Measurements from ENCODE around the gene TCP11L2.

TCP11L2 gene

DNA sequence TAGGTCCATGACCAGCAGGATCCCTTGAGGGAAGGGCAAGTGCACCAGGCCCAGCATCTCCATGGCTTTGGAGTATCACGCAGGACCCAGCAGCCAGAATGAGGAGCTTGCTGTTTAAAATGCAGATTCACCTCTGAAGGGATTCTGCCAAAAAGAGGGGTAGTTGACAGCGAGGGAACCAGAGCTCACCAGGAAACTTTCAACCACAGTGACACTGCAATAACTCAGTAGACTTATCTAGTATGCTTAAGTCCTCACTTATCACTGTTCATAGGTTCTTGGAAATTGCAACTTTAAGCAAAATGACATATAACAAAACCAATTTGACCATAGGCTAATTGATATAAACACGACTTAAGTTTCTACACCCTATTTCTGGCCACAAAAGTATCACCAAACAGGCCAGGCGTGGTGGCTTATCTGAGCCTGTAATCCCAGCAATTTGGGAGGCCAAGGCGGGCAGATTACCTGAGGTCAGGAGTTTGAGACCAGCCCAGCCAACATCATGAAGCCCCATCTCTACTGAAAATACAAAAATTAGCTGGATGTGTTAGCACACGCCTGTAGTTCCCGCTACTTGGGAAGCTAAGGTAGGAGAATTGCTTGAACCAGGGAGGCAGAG is 33.3 kb upstream of the TCP11L2 start:
- no peak for TF ChIP-seq EZH2phosphoT487 (IDR thresholded peaks at IDR 0.05; ENCODE audit: borderline replicate concordance)
- TF ChIP-seq, protein P1, sequence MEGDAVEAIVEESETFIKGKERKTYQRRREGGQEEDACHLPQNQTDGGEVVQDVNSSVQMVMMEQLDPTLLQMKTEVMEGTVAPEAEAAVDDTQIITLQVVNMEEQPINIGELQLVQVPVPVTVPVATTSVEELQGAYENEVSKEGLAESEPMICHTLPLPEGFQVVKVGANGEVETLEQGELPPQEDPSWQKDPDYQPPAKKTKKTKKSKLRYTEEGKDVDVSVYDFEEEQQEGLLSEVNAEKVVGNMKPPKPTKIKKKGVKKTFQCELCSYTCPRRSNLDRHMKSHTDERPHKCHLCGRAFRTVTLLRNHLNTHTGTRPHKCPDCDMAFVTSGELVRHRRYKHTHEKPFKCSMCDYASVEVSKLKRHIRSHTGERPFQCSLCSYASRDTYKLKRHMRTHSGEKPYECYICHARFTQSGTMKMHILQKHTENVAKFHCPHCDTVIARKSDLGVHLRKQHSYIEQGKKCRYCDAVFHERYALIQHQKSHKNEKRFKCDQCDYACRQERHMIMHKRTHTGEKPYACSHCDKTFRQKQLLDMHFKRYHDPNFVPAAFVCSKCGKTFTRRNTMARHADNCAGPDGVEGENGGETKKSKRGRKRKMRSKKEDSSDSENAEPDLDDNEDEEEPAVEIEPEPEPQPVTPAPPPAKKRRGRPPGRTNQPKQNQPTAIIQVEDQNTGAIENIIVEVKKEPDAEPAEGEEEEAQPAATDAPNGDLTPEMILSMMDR (conservative IDR thresholded peaks at IDR 0.05; ENCODE audit: low read length), result no peak
- Histone ChIP-seq H3K9ac (ENCODE audit: low read depth, low read length, poor library complexity, severe bottlenecking) (no peak overlapping the region), H3K9me2 (replicated peaks; ENCODE audit: low read depth, low read length) (no peaks in the 10 kb centered on the region), H3K4me2 (ENCODE audit: low read depth, low read length, poor library complexity, severe bottlenecking) (no peak overlapping the region), H3K9me3 (ENCODE audit: insufficient read depth, low read depth, low read length) (no peaks in the 10 kb centered on the region), H3K36me3 (ENCODE audit: insufficient read depth, low read length) (no peaks in the 10 kb centered on the region), H3F3A (ENCODE audit: low read depth) (no peaks in the 10 kb centered on the region), H4K20me1 (ENCODE audit: insufficient read depth, low read length, poor library complexity, severe bottlenecking) (no peaks in the 10 kb centered on the region), H3K4me3 (ENCODE audit: low read length, poor library complexity, severe bottlenecking) (no peak overlapping the region), H3K79me2 (ENCODE audit: insufficient read depth, low read length) (no peaks in the 10 kb centered on the region), H2AFZ (ENCODE audit: low read length) (no peak overlapping the region), H3K4me1 (ENCODE audit: insufficient read depth, low read length, poor library complexity, severe bottlenecking) (peaks cover 20% of the 10 kb centered on the region), H3K27me3 (ENCODE audit: insufficient read depth, low read length, poor library complexity, severe bottlenecking) (no peaks in the 10 kb centered on the region)

DNA sequence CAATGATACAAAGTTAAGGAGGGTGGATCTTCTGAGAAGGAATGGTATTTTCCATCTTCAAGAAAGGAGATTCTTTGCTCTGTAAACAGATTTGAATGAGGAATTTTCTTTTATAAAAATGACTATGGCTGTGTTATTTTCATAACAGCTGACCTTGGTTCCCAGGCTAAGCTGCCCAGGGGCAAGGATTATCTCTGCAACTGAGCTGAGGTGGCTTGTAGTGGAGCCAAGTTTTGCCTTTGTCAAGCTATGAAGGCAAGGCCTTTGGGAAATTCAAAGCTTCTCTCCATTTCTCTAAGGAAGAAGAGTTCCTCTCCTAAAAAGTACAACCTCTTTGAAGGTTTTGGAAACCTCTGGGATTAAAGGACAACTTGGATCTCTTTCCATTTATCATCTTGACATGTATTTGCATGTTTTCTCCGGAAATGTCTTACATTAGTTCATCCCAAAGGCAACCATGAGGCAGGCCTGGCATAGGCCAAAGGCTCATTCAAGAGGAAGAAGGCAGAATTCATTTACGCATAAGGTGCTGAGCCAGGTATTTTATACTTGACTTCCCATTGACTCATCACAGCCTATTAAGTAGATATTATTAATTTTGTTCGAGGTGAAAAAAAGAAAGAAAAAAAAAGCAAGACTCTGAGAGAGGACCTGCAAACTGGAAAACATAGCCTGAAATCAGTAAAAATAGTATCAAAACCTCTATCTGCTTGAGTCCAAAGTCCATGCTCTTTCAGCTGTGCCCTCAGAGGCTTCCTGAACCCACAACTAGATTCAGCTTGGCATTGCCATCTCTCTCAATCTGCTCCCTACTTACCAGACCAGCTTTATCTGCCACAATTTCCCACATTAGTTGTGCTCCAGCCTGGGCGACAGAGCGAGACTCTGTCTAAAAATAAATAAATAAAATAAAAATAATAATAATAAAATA is 30.7 kb upstream of the TCP11L2 start:
- Histone ChIP-seq H3K9ac (ENCODE audit: low read depth, low read length, poor library complexity, severe bottlenecking) (no peak overlapping the region), H3F3A (ENCODE audit: low read depth) (no peaks in the 10 kb centered on the region), H3K4me2 (ENCODE audit: low read depth, low read length, poor library complexity, severe bottlenecking) (no peak overlapping the region), H3K27me3 (ENCODE audit: insufficient read depth, low read length, poor library complexity, severe bottlenecking) (no peaks in the 10 kb centered on the region), H3K79me2 (ENCODE audit: insufficient read depth, low read length) (no peaks in the 10 kb centered on the region), H3K4me1 (ENCODE audit: insufficient read depth, low read length, poor library complexity, severe bottlenecking) (peaks cover 19% of the 10 kb centered on the region), H3K9me2 (replicated peaks; ENCODE audit: low read depth, low read length) (no peaks in the 10 kb centered on the region), H3K4me3 (ENCODE audit: low read length, poor library complexity, severe bottlenecking) (no peak overlapping the region), H4K20me1 (ENCODE audit: insufficient read depth, low read length, poor library complexity, severe bottlenecking) (no peaks in the 10 kb centered on the region), H3K9me3 (ENCODE audit: insufficient read depth, low read depth, low read length) (no peaks in the 10 kb centered on the region), H3K36me3 (ENCODE audit: insufficient read depth, low read length) (no peaks in the 10 kb centered on the region), H2AFZ (ENCODE audit: low read length) (no peak overlapping the region)
- TF ChIP-seq, protein P1 (conservative IDR thresholded peaks at IDR 0.05; ENCODE audit: low read length), result no peak
- no peak for TF ChIP-seq EZH2phosphoT487 (IDR thresholded peaks at IDR 0.05; ENCODE audit: borderline replicate concordance)

- no peak overlapping the region for H3K4me2 ChIP-seq (ENCODE audit: low read depth, low read length, poor library complexity, severe bottlenecking)
- H3K4me1 ChIP-seq (ENCODE audit: insufficient read depth, low read length, poor library complexity, severe bottlenecking), result peaks cover 6% of the 10 kb centered on the region
- TF ChIP-seq, protein P1 (conservative IDR thresholded peaks at IDR 0.05; ENCODE audit: low read length), result no peak
- no peak for TF ChIP-seq EZH2phosphoT487 (IDR thresholded peaks at IDR 0.05; ENCODE audit: borderline replicate concordance)
- no peaks in the 10 kb centered on the region for H3K9me2 ChIP-seq (replicated peaks; ENCODE audit: low read depth, low read length)
- H3K79me2 ChIP-seq (ENCODE audit: insufficient read depth, low read length), result no peaks in the 10 kb centered on the region
- no peak overlapping the region for H3K4me3 ChIP-seq (ENCODE audit: low read length, poor library complexity, severe bottlenecking)
- no peaks in the 10 kb centered on the region for H3K27me3 ChIP-seq (ENCODE audit: insufficient read depth, low read length, poor library complexity, severe bottlenecking)
- H3F3A ChIP-seq (ENCODE audit: low read depth), result no peaks in the 10 kb centered on the region
- H2AFZ ChIP-seq (ENCODE audit: low read length), result no peak overlapping the region
- no peaks in the 10 kb centered on the region for H3K9me3 ChIP-seq (ENCODE audit: insufficient read depth, low read depth, low read length)
- H3K36me3 ChIP-seq (ENCODE audit: insufficient read depth, low read length), result no peaks in the 10 kb centered on the region
- H4K20me1 ChIP-seq (ENCODE audit: insufficient read depth, low read length, poor library complexity, severe bottlenecking), result no peaks in the 10 kb centered on the region
- no peak overlapping the region for H3K9ac ChIP-seq (ENCODE audit: low read depth, low read length, poor library complexity, severe bottlenecking)
These were observed 29.0 kb upstream of the TCP11L2 start for GRCh38 chr12:106273491-106273890.

Data from Loucy (cell line).